Stimulated activated CD4-positive, alpha-beta T cell treated with anti-CD3 and anti-CD28 coated beads, Interleukin-12 subunit alpha, Interleukin-12 subunit beta, amount 100 ng/mL, for 4 hours (primary cell): Measurements from ENCODE around the gene BLVRB.
"Not testable (repeated sequence)": the region's sequence is repeated elsewhere in the genome, so short reads cannot be mapped to it uniquely, and the experiment has no call there.

Experiments used
- DNase-seq: peaks from one replicate; pipeline ENCODE4 v3.0.0-alpha.2; 2020

Gene BLVRB

GRCh38 chr19:40475878-40476644 lies 10.5 kb upstream of the BLVRB start:
- not testable (repeated sequence) for DNase-seq

- no peak for DNase-seq
Observed at GRCh38 chr19:40474737-40475136, 9.2 kb upstream of the BLVRB start.

- DNase-seq = no peak
Observed at GRCh38 chr19:40472516-40472915, 7.0 kb upstream of the BLVRB start.

GRCh38 chr19:40471111-40471510 lies 5.6 kb upstream of the BLVRB start:
- no peak for DNase-seq

GRCh38 chr19:40469011-40469410 lies 3.5 kb upstream of the BLVRB start:
- no peak for DNase-seq

GRCh38 chr19:40466985-40467734 lies 1.6 kb upstream of the BLVRB start, which contains the start of gene SPTBN4:
Gene SPTBN4 (plus strand): TSS chr19:40467001. CDS start chr19:40472622, 5,621 bp downstream.
- peak; percentile 14 for DNase-seq

GRCh38 chr19:40466219-40466984 lies 857 bp upstream of the BLVRB start:
- peak; percentile 56 for DNase-seq

GRCh38 chr19:40465025-40465556 lies 454 bp downstream of the BLVRB start:
- DNase-seq = no peak

- peak; percentile 75 for DNase-seq
Observed at GRCh38 chr19:40464059-40465024, 1.2 kb downstream of the BLVRB start.

- not testable (repeated sequence) for DNase-seq
Observed at GRCh38 chr19:40463587-40464037, 1.9 kb downstream of the BLVRB start.

GRCh38 chr19:40461669-40462221 lies 3.8 kb downstream of the BLVRB start:
- no peak for DNase-seq

GRCh38 chr19:40460185-40460584 lies 5.4 kb downstream of the BLVRB start:
- no peak for DNase-seq

GRCh38 chr19:40458597-40458974 lies 7.0 kb downstream of the BLVRB start:
- no peak for DNase-seq

- no peak for DNase-seq
Observed at GRCh38 chr19:40457953-40458596, 7.5 kb downstream of the BLVRB start.

- DNase-seq = no peak
Observed at GRCh38 chr19:40457048-40457447, 8.5 kb downstream of the BLVRB start.

- DNase-seq = not testable (repeated sequence)
Observed at GRCh38 chr19:40453943-40454342, 11.6 kb downstream of the BLVRB start.

- no peak for DNase-seq
Observed at GRCh38 chr19:40453151-40453735, 12.3 kb downstream of the BLVRB start.

- DNase-seq = no peak
Observed at GRCh38 chr19:40452016-40452415, 13.5 kb downstream of the BLVRB start.

- no peak for DNase-seq
Observed at GRCh38 chr19:40450664-40451063, 14.9 kb downstream of the BLVRB start.

GRCh38 chr19:40449506-40449905 lies 16.0 kb downstream of the BLVRB start:
- DNase-seq = no peak
